Measurements from ENCODE around the gene MT1A. TPM values are rescaled to one million over a fixed set of nuclear protein-coding genes. Genes with fewer than 3 reads are reported as not detected.

The MT1A gene
- total and polyA plus RNA-seq, 2 experiments from 2014 or later, result 1.9 TPM; not detected in 1

- peaks cover 70% of the 10 kb centered on the region for H3K27me3 ChIP-seq
- 4% methylated on average over 27 of the region's 32 CpGs for WGBS (ENCODE audit: low lambda C conversion rate, missing lambda C conversion rate)
- H3K79me2 ChIP-seq, result no peaks in the 10 kb centered on the region
- H3K4me2 ChIP-seq, result peak overlapping the region; percentile 68
- no peak overlapping the region for H3K4me3 ChIP-seq
- H2AFZ ChIP-seq, result no peak overlapping the region
- no peaks in the 10 kb centered on the region for H3K4me1 ChIP-seq (ENCODE audit: insufficient read depth)
- DNase-seq (ENCODE audit: low spot score), result no peak
- no peaks in the 10 kb centered on the region for H3K9me2 ChIP-seq (replicated peaks; ENCODE audit: insufficient read depth)
- H4K20me1 ChIP-seq (ENCODE audit: insufficient read depth, poor library complexity, severe bottlenecking), result no peaks in the 10 kb centered on the region
- H3K9me3 ChIP-seq (ENCODE audit: low read depth), result no peaks in the 10 kb centered on the region
- H3K27ac ChIP-seq, result no peak overlapping the region
- H3K36me3 ChIP-seq (replicated peaks; ENCODE audit: insufficient read depth, low read depth), result no peaks in the 10 kb centered on the region
- TF ChIP-seq, protein P1, sequence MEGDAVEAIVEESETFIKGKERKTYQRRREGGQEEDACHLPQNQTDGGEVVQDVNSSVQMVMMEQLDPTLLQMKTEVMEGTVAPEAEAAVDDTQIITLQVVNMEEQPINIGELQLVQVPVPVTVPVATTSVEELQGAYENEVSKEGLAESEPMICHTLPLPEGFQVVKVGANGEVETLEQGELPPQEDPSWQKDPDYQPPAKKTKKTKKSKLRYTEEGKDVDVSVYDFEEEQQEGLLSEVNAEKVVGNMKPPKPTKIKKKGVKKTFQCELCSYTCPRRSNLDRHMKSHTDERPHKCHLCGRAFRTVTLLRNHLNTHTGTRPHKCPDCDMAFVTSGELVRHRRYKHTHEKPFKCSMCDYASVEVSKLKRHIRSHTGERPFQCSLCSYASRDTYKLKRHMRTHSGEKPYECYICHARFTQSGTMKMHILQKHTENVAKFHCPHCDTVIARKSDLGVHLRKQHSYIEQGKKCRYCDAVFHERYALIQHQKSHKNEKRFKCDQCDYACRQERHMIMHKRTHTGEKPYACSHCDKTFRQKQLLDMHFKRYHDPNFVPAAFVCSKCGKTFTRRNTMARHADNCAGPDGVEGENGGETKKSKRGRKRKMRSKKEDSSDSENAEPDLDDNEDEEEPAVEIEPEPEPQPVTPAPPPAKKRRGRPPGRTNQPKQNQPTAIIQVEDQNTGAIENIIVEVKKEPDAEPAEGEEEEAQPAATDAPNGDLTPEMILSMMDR (IDR thresholded peaks at IDR 0.05; ENCODE audit: poor library complexity), result no peak
- TF ChIP-seq EZH2phosphoT487 (IDR thresholded peaks at IDR 0.05; ENCODE audit: low read depth, severe bottlenecking, unreplicated experiment) (no peak), EZH2 (IDR thresholded peaks at IDR 0.05; ENCODE audit: borderline replicate concordance) (no peak)
Measured at GRCh38 chr16:56675685-56676210, 37.3 kb downstream of the MT1A start.

DNA sequence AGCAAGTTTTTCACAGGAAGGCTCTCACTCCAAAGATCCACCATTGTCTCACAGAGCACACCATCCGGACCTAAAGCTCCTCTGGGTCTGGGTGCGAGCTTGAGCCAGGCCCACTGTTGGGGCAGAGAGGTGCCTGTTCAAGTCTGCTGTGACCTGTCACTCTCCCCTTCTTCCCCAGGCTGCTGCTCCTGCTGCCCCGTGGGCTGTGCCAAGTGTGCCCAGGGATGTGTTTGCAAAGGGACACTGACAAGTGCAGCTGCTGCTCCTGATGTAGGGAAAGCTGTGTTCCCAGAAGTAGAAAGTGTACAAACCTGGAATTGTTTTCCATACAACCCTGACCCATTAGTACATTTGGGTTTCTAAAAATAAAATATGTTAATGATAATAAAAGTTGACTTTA lies 39.0 kb downstream of the MT1A start:
- peaks cover 53% of the 10 kb centered on the region for H3K27me3 ChIP-seq
- H3K79me2 ChIP-seq, result no peaks in the 10 kb centered on the region
- WGBS (ENCODE audit: low lambda C conversion rate, missing lambda C conversion rate), result 81% methylated on average over 3 of the region's 3 CpGs
- H3K9me3 ChIP-seq (ENCODE audit: low read depth), result no peaks in the 10 kb centered on the region
- peaks cover under 1% of the 10 kb centered on the region for H3K4me1 ChIP-seq (ENCODE audit: insufficient read depth)
- DNase-seq (ENCODE audit: low spot score), result no peak
- no peak overlapping the region for H3K4me3 ChIP-seq
- no peaks in the 10 kb centered on the region for H3K9me2 ChIP-seq (replicated peaks; ENCODE audit: insufficient read depth)
- H4K20me1 ChIP-seq (ENCODE audit: insufficient read depth, poor library complexity, severe bottlenecking), result no peaks in the 10 kb centered on the region
- no peak overlapping the region for H3K27ac ChIP-seq
- H2AFZ ChIP-seq, result no peak overlapping the region
- TF ChIP-seq EZH2phosphoT487 (IDR thresholded peaks at IDR 0.05; ENCODE audit: low read depth, severe bottlenecking, unreplicated experiment) (no peak), EZH2 (IDR thresholded peaks at IDR 0.05; ENCODE audit: borderline replicate concordance) (no peak)
- TF ChIP-seq, protein P1 (IDR thresholded peaks at IDR 0.05; ENCODE audit: poor library complexity), result no peak
- H3K36me3 ChIP-seq (replicated peaks; ENCODE audit: insufficient read depth, low read depth), result no peaks in the 10 kb centered on the region
- H3K4me2 ChIP-seq, result no peak overlapping the region

DNA sequence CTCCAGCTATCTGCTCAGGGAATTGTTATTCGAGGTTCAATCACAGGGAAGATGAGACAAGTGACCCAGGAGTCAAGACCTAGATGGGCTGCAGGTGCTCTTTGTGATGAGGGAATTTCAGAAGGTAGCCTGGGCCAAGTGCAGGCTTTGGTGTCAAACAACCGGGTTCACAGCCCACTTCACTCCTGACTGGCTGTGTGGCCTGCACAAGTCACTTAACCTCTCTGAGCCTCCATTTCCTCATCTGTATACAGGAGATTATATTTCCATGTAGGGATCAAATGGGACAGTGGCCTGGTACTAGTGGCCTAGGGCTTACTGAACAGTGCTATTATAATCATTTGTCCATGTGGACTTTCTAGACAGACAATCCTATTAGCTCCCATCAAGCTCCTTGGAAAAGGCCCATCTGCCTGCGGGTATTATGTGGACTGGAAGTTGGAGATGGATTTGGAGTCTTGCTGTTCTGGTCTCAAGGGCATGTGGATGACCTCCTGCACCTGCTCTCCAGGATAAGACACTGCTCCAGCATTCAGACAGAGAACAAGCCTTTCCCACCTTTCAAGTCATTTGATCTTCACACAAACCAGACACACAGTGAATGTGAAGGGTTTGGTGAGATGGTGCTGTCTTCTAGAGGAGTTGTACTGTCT lies 40.7 kb downstream of the MT1A start:
- H3K4me3 ChIP-seq, result no peak overlapping the region
- WGBS (ENCODE audit: low lambda C conversion rate, missing lambda C conversion rate), result 93% methylated on average over 3 of the region's 3 CpGs
- H3K79me2 ChIP-seq, result no peaks in the 10 kb centered on the region
- peaks cover 49% of the 10 kb centered on the region for H3K27me3 ChIP-seq
- TF ChIP-seq, protein P1 (IDR thresholded peaks at IDR 0.05; ENCODE audit: poor library complexity), result no peak
- TF ChIP-seq EZH2 (IDR thresholded peaks at IDR 0.05; ENCODE audit: borderline replicate concordance), result no peak
- TF ChIP-seq EZH2phosphoT487 (IDR thresholded peaks at IDR 0.05; ENCODE audit: low read depth, severe bottlenecking, unreplicated experiment), result no peak
- no peaks in the 10 kb centered on the region for H3K9me2 ChIP-seq (replicated peaks; ENCODE audit: insufficient read depth)
- no peaks in the 10 kb centered on the region for H4K20me1 ChIP-seq (ENCODE audit: insufficient read depth, poor library complexity, severe bottlenecking)
- H3K4me2 ChIP-seq, result no peak overlapping the region
- no peaks in the 10 kb centered on the region for H3K36me3 ChIP-seq (replicated peaks; ENCODE audit: insufficient read depth, low read depth)
- no peak for DNase-seq (ENCODE audit: low spot score)
- H3K4me1 ChIP-seq (ENCODE audit: insufficient read depth), result peaks cover 7% of the 10 kb centered on the region
- H3K9me3 ChIP-seq (ENCODE audit: low read depth), result no peaks in the 10 kb centered on the region
- no peak overlapping the region for H2AFZ ChIP-seq
- H3K27ac ChIP-seq, result no peak overlapping the region
